ENCODE measurements around the gene SEZ6. TPM values are rescaled to one million over a fixed set of nuclear protein-coding genes. Genes with fewer than 3 reads are reported as not detected.

Gene SEZ6
- total RNA-seq, 1 experiment from 2014 or later: not detected

DNA sequence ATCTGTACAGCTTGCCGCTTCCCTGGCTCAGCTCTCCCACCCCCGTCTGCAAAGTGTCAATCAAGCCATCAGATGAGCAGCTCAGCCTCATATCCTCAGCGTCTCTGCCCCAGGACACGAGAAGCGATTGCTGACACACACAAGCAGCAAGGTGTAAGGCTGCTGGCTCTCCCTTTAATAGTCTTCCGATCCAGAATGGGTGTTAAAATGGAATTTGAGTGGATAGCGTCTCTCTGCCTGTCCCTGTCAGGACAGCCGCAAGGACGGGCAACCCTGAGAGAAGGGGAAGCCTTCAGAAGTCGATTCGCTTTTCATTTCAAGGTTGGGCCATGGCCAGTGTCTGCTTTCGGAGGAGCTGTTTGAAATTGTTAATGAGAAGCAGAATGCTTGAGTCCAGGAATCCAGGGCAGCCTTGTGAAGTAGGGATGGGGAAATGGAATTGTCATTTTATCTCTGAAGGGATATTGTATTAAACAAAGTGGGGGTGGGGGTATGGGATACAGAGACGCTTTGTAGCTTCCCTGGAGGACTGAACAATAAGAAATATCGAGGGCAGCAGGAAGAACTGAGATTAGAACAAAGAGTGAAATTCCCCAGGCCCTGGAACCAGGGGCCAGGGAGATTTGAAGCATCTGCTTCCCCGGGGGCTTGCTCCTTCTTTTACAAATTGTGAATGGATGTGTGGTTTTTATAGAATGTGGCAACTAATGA, 32.4 kb upstream of the SEZ6 start:
- in situ Hi-C loops (cut with HindIII; ENCODE audit: low pct_unique_long_range_greater_than_20kb, low sequenced_read_pairs): no loop called here
- no peak for DNase-seq (ENCODE audit: low read depth)

DNA sequence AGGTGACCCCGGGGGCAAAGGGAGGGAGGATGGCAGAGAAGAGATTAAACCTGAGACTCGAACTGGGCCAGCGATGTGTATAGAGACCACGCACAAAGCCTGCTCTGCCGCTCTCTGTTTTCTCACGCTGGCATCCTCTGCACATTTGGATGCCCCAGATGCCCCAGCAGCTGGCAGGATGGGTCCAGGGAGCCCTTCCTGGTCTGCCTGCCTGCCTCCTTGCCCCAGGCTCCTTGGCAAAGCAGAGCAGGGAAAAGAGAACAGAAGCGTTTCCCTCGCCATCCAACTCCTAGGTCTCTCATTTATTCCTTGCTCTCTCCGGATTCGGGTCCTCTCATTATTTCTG, 31.9 kb upstream of the SEZ6 start:
- DNase-seq (ENCODE audit: low read depth): no peak

DNA sequence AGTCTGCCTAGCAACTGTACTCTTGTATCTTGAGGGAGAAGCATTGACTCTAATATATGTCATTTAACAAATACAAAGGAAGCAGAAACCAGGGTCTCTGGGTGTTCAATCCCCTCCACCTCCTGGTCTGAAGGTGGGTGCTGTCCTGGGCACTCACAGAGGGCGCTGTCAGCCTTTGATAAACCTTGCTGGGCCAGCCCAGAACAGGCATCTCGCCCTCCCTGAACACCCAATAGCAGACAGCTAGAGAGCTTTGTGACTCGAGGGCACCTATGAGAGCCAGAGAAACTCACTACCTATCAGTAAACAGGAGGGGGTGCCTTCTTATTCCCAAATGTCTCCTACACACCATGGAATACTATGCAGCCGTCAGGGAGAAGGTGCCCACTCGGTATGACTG, 30.8 kb upstream of the SEZ6 start:
- in situ Hi-C loops (cut with HindIII; ENCODE audit: low pct_unique_long_range_greater_than_20kb, low sequenced_read_pairs): no loop called here
- no peak for DNase-seq (ENCODE audit: low read depth)

More for the DNA sequence above, 31.9 kb upstream of the SEZ6 start:
- in situ Hi-C loops (cut with HindIII; ENCODE audit: low pct_unique_long_range_greater_than_20kb, low sequenced_read_pairs): no loop called here

DNA sequence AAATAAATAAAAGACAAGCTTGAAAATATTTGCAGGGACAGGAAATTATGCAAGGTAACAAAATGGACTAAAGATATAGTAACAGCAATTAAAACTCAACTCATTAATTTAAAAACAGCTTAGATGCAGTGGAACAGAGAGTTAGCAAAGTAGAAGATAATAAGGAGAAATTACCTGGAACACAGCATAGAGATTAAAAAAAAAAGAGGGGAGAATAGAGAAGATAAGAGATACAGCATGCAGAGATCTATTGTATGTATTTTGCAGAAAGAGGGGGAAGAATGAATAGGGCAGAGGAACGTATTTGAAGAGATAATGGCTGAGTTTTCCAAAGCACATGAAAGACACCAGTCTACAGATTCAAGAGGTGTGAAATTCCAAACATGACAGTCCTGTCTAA, 28.7 kb upstream of the SEZ6 start:
- in situ Hi-C loops (cut with HindIII; ENCODE audit: low pct_unique_long_range_greater_than_20kb, low sequenced_read_pairs): no loop called here
- no peak for DNase-seq (ENCODE audit: low read depth)

DNA sequence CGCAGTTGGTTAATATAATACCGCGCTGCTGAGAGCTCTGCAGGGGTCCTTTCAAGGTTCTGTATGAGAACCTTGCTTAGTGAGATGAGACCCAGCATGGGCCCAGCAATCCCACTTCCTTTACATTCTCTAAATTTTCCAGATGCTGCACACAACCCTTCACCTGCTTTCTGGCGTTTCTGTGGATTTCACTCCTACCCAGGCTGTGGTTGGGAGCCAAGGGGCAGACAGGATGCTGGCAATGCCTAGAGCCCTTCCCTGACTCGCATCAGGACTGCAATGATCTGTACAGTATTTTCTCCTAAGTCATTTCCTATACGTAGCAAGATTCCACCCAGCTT, 27.0 kb upstream of the SEZ6 start:
- no peak for DNase-seq (ENCODE audit: low read depth)
- in situ Hi-C loops (cut with HindIII; ENCODE audit: low pct_unique_long_range_greater_than_20kb, low sequenced_read_pairs): no loop called here

DNA sequence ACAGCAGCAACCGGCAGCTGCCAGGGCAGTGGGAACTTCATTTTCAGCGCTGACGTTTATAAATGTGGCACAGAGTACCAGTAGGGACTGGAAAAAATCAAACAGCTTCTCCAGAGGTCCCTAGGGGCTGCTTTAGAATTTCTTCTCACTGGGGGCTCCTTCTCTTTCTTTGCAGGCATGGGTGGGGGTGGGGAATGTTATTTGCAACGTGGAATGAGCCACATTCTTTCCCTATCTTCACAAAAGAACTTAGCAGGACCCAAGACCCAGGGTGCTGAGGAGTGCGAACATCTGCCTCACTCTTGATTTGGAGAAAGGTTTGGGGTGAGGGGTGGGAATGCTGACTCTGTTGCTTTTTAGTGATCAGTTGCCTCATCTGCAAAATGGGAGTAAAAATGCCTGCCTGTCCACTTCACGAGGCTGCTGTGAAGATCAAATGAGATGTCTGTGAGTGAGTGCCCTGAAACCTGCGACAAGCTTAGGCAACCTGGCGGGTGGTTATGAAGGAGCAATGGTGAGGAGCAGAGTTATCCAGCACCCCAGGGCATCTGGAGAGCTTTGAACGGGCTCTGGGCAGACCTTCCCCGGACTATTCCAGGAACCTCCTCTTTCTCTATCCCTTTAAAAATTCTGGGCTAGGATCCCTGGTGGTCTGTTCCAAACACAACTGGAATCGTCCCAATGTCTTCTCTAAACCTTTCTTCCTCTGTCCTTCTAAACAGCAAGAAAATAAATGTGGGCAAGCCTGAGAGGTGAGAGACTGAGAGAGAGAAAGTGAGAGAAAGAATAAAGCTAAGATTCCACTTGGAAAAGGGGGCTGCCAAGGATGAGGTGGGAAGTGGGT, 26.4 kb upstream of the SEZ6 start:
- no peak for DNase-seq (ENCODE audit: low read depth)
- in situ Hi-C loops (cut with HindIII; ENCODE audit: low pct_unique_long_range_greater_than_20kb, low sequenced_read_pairs): no loop called here

DNA sequence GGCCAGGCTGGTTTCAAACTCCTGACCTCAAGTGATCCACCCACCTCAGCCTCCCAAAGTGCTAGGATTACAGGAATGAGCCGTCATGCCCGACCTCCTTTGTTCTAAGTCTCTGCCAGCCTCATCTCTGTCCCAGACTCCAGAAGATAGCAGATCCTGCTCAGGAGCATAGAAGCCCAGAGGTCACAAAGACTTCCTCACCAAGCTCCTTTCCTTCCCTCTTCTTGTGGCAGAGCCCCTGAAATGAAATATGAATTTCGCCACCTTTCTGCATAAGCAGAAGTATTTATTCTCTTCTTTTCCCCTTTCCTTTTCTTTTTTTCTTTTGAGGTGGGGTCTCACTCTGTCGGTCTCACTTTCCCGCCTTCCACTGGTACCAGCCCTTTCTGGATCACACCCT, 25.7 kb upstream of the SEZ6 start:
- in situ Hi-C loops (cut with HindIII; ENCODE audit: low pct_unique_long_range_greater_than_20kb, low sequenced_read_pairs): no loop called here

DNA sequence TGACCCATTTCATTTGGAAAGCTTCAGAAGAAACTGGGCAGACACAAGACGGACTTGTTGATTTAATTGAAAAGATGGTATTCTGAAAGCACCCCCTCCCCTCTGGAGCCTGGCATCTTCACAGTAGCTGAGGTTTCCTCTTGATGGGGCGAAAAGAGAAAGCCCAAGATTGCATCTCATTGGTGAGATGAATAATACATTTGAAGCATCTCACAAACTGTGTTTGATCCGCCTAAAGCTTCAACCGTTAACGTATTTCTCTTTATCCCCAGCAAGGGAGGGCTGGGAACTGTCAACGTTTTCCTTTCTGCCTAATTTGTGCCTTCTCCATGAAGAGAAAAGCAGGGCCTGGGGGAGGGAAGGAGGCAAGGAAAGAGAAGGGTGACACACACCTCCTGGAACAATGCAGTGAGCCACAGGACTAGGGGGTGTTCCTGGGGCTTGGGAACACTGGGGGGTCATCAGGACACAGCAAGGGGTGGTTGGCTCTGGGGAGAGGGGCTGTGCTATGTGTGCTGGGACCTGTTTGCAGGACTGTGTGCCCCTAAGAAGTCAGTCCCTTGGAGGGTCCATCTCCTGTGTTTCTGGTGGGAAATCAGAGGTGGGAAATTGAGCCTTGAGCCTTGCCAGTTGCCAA, 18.6 kb upstream of the SEZ6 start:
- in situ Hi-C loops (cut with HindIII; ENCODE audit: low pct_unique_long_range_greater_than_20kb, low sequenced_read_pairs): no loop called here

More for the DNA sequence above, 25.7 kb upstream of the SEZ6 start:
- no peak for DNase-seq (ENCODE audit: low read depth)

DNA sequence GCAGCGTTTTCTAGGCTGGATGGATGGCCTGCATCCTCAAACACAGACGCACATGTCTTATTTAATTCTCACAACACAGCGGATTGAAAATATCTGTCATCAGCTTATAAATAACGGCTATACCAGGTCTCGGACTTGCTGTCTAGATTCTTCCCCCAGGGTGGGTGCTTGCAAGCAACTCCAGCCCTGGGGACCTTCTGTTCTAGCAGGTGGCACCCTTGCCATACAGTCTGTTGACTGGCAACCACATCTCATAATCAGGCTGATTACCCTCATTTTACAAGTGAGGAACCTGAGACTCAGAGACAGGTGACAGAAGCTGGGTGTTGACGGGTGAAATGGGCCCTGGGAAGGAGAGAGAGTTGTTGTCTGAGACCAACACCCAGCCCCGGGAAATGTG, 16.2 kb upstream of the SEZ6 start:
- DNase-seq (ENCODE audit: low read depth): no peak

More for the DNA sequence above, 18.6 kb upstream of the SEZ6 start:
- no peak for DNase-seq (ENCODE audit: low read depth)

DNA sequence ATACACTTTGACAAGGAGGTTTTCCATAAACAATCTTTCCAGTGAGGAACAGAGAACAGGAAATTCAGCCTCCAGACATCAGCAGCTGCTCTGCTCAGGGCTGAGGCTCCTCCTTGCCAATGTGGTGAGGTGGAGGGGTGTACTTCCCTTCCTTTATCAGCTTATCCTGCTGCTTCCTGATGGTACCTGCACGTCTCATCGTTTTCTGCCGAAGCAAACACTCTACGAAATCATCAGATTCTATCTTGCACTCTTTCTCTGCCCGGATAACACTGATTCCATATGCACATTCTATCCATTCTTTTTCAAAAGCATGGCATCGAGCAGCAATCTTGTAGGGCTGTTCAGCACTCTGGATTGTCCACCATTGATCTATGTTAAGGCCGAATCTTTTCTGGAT, 15.4 kb upstream of the SEZ6 start:
- DNase-seq (ENCODE audit: low read depth): no peak
- in situ Hi-C loops (cut with HindIII; ENCODE audit: low pct_unique_long_range_greater_than_20kb, low sequenced_read_pairs): no loop called here

More for the DNA sequence above, 16.2 kb upstream of the SEZ6 start:
- in situ Hi-C loops (cut with HindIII; ENCODE audit: low pct_unique_long_range_greater_than_20kb, low sequenced_read_pairs): no loop called here

DNA sequence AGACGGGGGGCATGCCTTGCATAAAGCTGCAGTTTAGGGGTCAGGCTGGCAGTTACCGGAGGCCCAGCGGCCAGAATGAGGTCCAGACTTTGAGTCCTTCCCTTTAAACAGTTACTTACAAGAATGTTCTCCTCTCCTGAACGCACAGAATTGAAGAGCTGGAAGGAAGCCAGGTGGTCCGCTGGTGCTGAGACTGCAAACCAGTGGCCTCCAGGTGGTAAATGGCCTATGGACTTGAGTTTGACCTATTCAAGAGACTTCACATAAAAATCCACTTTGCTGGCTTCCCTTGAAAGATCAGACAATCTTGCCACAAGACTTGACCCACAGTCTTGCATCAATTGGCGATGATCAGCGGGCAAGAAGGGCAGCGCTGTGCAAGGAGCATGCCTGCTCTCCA, 14.7 kb upstream of the SEZ6 start:
- in situ Hi-C loops (cut with HindIII; ENCODE audit: low pct_unique_long_range_greater_than_20kb, low sequenced_read_pairs): no loop called here
- no peak for DNase-seq (ENCODE audit: low read depth)

DNA sequence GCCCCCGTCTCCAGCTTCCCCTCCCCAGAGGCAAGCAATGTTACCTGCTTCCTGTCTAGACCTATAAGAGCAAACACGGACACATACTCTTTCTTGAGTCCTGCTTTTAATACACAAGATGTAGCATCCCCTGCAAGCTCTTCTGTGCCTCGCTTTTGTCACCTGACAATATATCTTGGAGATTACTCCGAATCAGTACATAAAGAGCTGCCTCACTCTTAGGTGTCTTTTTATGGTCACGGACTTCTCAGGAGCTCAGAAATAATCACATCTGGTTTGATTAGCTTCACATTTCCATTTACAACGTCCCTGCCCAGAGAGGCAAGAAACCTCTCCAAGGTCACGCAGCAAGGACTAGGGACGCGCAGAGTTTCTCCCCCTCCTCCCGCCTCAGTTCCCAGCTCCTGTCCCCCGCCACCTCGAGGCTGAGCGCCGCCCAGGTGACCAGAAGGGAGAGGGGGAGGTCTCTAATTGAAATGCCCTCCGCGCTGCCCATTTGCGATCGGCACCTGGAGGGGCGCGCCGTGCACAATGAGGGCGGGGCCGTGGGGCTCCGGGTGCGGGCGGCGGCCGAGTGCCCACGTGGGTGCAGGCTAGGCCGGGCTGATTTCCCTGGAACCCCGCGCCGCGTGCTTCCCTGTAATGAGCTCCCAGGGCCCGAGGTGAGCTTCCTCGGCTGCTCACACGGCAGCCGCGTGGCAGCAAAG, 13.8 kb upstream of the SEZ6 start:
- in situ Hi-C loops (cut with HindIII; ENCODE audit: low pct_unique_long_range_greater_than_20kb, low sequenced_read_pairs): no loop called here

DNA sequence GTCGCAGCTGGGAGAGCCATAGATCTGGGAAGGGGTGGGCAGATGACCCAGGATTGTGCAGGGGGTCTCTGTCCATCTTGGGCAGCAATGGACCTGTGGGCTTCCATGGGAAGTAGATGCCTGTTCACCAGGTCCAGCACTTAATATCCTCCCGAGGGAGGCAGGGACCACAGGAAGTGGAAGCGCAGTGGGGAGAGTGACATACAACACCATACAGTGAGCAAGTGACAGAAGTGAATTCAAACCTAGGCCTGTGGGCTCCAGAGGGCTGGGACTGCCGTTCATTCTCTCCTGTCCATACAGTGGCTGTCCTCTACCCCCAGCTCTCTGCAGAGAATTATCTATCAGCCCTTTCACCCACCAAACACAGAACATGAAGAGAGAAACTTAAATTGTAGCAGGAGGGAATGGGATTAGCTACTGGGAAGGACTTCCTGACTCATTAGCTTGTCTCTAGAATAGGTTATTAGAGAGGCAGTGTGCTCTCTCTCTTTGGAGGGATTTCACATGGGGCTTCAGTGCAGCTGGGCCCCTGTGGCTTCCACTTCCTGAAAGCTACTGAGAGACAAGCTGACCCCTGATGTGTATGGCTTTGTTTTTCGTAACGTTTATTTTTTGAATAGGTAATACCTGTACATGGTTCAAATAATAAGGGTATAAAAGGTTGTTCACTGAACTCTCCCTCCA, 13.1 kb upstream of the SEZ6 start:
- in situ Hi-C loops (cut with HindIII; ENCODE audit: low pct_unique_long_range_greater_than_20kb, low sequenced_read_pairs): no loop called here

More for the DNA sequence above, 13.8 kb upstream of the SEZ6 start:
- DNase-seq (ENCODE audit: low read depth): no peak

DNA sequence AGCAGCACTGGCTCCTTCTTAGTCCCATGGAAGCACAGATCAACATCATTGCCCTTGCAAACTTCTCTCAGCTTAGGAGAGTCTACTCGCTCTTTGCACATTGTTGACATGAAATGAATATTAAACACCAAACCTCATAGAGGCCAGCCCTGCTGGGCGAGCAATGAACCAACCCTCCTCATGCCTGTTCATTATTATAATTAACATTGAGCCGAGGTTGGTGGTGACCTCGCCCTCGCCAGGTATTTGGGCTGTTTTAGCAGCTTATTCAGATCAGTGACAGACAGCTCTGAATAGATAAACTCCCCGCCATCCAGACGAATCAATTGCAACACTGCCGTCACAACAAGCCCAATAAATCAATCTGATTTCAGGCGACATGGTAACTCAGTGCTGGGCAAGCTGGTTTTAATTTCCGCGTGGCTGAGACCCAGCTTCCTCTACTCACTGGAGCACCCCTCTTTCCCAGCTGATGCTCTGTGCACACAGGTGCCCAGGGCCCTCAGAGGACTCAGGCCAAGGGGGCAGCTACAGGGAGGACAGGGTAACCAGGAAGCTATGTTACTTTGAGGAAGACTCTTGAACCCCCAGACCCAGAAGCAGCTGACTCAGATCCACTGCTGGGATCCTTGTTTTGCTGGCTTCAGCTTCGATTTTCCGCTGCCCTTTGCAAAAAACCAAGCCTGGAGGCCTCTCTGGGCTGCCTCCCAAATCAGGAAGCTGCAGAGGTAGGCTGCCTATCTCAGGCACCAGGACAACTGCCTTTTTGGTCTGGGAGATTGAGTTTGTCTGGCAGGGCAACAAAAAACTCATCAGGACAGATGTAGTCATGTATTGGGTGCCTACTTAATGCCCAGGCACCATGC, 10.7 kb upstream of the SEZ6 start:
- no peak for DNase-seq (ENCODE audit: low read depth)
- in situ Hi-C loops (cut with HindIII; ENCODE audit: low pct_unique_long_range_greater_than_20kb, low sequenced_read_pairs): no loop called here

More for the DNA sequence above, 13.1 kb upstream of the SEZ6 start:
- DNase-seq (ENCODE audit: low read depth): no peak

DNA sequence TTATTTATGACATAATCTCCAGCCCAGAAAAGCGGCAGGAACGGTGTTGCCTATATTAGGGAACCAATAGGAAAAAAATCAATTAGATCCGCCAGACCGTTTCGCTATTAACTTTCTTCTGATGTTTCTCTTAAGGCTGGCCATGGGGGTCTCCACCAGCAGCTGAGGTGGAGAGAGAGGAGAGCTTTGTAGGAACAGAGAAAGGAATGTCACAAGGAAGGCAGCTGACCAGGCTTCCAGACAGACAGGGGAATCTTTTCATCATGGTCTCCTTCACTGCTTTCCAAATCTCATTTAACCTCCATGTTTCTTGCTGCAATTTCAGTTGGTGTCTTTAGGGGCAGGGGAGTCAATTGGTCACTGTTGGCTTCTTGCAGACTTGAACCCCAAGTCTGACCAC, 8.9 kb upstream of the SEZ6 start:
- DNase-seq (ENCODE audit: low read depth): no peak
- in situ Hi-C loops (cut with HindIII; ENCODE audit: low pct_unique_long_range_greater_than_20kb, low sequenced_read_pairs): no loop called here

DNA sequence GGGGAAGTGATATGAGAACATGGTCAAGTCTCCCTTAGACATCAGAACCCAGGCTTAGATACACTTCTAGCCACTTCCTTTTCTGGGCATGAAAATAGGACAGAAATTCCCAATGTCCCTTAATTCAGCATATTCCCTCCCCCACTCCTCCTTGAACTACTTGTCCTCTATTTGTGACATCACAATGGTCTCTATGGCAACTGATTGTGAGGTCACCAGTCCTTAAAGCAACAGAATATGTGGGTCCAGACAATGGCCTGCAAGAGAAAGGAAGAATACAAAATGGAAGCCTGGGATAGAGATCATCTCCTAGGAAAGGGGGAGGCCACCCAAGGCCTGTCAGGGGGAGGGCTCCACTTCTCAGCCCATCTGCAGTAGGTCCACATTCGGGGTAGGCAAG, 6.7 kb upstream of the SEZ6 start:
- in situ Hi-C loops (cut with HindIII; ENCODE audit: low pct_unique_long_range_greater_than_20kb, low sequenced_read_pairs): no loop called here
- no peak for DNase-seq (ENCODE audit: low read depth)

DNA sequence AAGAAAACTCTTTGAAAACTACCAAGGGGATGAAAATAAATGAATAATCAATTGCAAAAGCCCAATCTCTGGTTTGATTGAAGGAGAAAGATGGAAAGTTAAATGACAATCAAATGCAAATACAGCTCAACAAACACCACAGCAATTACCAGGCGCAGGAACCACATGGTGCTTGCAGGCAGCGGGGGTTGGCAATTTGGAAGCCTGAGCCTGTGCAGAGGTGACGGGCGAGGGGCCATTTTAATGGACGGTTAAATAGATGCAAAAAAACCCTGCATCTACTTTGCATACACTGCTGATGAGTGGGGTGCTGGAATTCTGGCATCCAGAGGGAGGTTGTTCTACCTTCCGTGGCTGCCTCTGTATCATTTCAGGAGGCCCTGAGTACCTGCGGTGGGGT, 4.8 kb upstream of the SEZ6 start:
- DNase-seq (ENCODE audit: low read depth): no peak
- in situ Hi-C loops (cut with HindIII; ENCODE audit: low pct_unique_long_range_greater_than_20kb, low sequenced_read_pairs): no loop called here

Measured in Caki2 (cell line).